Stimulated activated CD4-positive, alpha-beta T cell treated with anti-CD3 and anti-CD28 coated beads, Interleukin-1b, Interleukin-23, amount 100 ng/mL, for 4 hours (primary cell): Measurements from ENCODE around the gene VPS37C.
"Not testable (repeated sequence)": the region's sequence is repeated elsewhere in the genome, so short reads cannot be mapped to it uniquely, and the experiment has no call there.

Source experiments
- DNase-seq, 2 donors: peaks; one replicate each; pipeline ENCODE4 v3.0.0-alpha.2; 2020; ENCODE audit warnings: low read depth in 2 of 2

VPS37C gene

GRCh38 chr11:61161190-61162091 is at the start of gene VPS37C:
VPS37C (minus strand) TSS chr11:61161426; CDS start chr11:61138829, 22,597 bp downstream.
- DNase-seq: peak; percentile 85 to 93

- not testable (repeated sequence) for DNase-seq
These were observed 49.4 kb upstream of the VPS37C start for GRCh38 chr11:61210629-61211028.

GRCh38 chr11:61207636-61208310 is 46.5 kb upstream of the VPS37C start:
- not testable (repeated sequence) for DNase-seq

GRCh38 chr11:61204502-61205059 is 43.4 kb upstream of the VPS37C start:
- DNase-seq: not testable (repeated sequence)

GRCh38 chr11:61203873-61204272 is 42.6 kb upstream of the VPS37C start:
- DNase-seq: not testable (repeated sequence)

GRCh38 chr11:61202950-61203746 is 41.9 kb upstream of the VPS37C start, which contains the start of gene PGA3:
PGA3 (plus strand) TSS chr11:61203515; CDS start chr11:61203565, 50 bp downstream.
- not testable (repeated sequence) for DNase-seq

- no peak for DNase-seq
These were observed 40.2 kb upstream of the VPS37C start for GRCh38 chr11:61201476-61201875.

GRCh38 chr11:61198948-61199523 is 37.8 kb upstream of the VPS37C start:
- no peak for DNase-seq

- no peak for DNase-seq
These were observed 37.1 kb upstream of the VPS37C start for GRCh38 chr11:61198361-61198760.

GRCh38 chr11:61195719-61196118 is 34.5 kb upstream of the VPS37C start:
- DNase-seq: no peak

GRCh38 chr11:61194981-61195695 is 33.9 kb upstream of the VPS37C start:
- DNase-seq: no peak

- no peak for DNase-seq
These were observed 33.0 kb upstream of the VPS37C start for GRCh38 chr11:61194169-61194671.

GRCh38 chr11:61193596-61193995 is 32.4 kb upstream of the VPS37C start:
- DNase-seq: no peak

- DNase-seq: no peak
These were observed 28.7 kb upstream of the VPS37C start for GRCh38 chr11:61189933-61190332.

- DNase-seq: peak; percentile 72 to 79
These were observed 26.4 kb upstream of the VPS37C start for GRCh38 chr11:61187505-61188130.

- DNase-seq: no peak
These were observed 25.3 kb upstream of the VPS37C start for GRCh38 chr11:61186504-61186903.

- no peak for DNase-seq
These were observed 22.4 kb upstream of the VPS37C start for GRCh38 chr11:61183645-61184044.

GRCh38 chr11:61181489-61181888 is 20.3 kb upstream of the VPS37C start:
- DNase-seq: no peak

- not testable (repeated sequence) for DNase-seq
These were observed 19.0 kb upstream of the VPS37C start for GRCh38 chr11:61180205-61180604.

- no peak for DNase-seq
These were observed 15.2 kb upstream of the VPS37C start for GRCh38 chr11:61176446-61176845.
